HG03442 (cell line): ENCODE results near the gene HTD2.

Experiments used
- ATAC-seq: cut with Tn5 transposase; IDR thresholded peaks from one replicate; pipeline ENCODE4 v1.9.1; 2021; ENCODE audit warnings: mild to moderate bottlenecking, moderate library complexity; ENCODE audit not compliant: unreplicated experiment

The HTD2 gene

DNA sequence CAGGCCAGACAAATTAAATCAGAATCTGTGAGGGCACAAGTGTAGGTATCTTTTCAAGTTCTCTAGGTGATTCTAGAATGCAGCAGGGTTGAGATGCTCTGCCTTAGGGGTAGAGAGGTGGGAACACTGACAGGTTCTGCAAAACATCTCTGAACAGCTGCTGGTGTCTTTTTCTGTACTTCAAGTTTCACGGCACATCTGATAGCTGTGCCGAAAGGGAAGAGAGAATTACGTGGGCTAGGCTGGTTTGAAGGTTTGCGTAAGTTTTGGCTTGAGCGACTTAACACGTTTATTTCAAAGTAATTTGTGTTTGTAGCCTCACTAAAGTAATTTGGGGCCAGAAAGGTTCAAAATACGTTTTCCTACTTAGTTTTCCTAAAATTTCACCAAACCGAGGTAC is 48.9 kb downstream of the HTD2 start:
- ATAC-seq, result peak; percentile 55

- no peak for ATAC-seq
Measured at GRCh38 chr3:58356054-58356453, 49.7 kb downstream of the HTD2 start.

DNA sequence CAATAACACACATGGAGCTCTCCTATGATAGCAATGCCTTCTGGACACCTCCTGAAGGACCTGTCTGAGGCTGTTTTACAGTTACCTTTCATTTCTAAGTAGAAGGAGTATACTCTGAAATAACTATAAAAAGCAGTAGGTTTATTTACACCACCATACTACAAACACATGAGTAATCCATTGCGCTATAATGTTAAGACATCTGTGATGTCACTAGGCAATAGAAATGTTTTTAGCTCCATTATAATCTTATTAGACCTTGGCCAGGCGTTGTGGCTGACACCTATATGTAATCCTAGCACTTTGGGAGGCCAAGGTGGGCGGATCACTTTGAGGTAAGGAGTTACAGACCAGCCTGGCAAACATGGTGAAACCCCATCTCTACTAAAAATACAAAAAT is 51.1 kb downstream of the HTD2 start:
- ATAC-seq, result no peak

GRCh38 chr3:58358092-58358491 is 51.8 kb downstream of the HTD2 start:
- ATAC-seq, result no peak

DNA sequence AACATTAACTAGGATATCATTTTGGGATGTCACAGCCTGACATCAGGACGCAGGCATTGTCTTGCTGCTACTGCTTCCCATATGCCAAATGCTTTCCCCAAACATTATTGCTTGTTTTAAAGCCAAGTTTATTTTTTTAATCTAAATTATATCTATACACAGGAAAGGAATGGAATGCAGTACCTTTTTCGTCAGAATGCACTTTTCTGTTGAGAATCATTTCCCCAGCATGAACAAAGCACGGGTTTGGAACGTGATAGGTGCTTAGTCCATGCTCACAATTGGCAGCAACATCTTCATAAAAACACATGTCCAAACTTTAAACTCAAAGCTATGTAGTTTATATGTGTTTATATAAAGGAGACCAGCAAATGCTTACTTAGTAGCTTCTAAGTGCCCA is 52.5 kb downstream of the HTD2 start:
- no peak for ATAC-seq

DNA sequence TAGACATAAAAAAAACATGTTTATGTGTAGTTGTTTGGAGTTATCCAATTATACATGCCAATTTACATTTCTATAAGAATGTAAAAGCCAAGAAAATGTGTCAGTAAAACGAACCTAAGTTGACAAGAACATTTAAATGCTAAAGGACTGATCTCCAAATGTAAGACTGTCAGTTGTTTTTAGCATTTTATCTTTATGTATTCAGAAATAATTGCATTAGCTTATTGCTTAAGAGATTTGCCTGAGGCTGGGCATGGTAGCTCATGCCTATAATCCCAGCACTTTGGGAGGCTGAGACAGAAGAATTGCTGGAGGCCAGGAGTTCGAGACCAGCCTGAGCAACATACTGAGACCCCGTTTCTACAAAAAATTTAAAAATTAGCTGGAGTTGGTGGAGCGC is 53.3 kb downstream of the HTD2 start:
- no peak for ATAC-seq

- no peak for ATAC-seq
Measured at GRCh38 chr3:58361866-58362265, 55.5 kb downstream of the HTD2 start.

DNA sequence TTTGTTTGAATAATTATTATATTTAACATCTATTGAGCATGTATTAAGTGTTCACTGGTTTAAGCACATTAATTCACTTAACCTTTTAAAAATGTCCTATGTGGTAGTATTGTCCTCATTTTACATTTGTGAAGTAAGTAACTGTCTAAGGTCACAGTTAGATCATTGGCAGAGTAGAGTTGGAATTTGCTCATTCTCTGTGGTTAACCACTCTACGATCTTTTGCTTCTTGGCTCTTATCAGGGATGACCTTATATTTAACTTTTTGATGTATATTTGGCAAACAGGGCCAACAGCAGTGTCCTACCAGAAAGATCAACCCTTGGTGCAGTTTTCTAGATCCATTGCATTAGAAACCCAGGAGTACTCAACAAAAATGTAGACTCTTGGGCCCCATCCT is 60.4 kb downstream of the HTD2 start:
- no peak for ATAC-seq

GRCh38 chr3:58369038-58369437 is 62.7 kb downstream of the HTD2 start:
- no peak for ATAC-seq
